IMR-90 (cell line): ENCODE measurements around the gene ATP10A. TPM values are rescaled to one million over a fixed set of nuclear protein-coding genes. Genes with fewer than 3 reads are reported as not detected.
A peak's percentile ranks its signal among the peaks of the same experiment; 100 is the strongest.

Experiments used
- ATAC-seq: fragments of 200-7000 bp; cut with Tn5 transposase; 2 replicates; pipeline ENCODE4 v1.9.1; 2020; ENCODE audit warnings: low read depth, mild to moderate bottlenecking, moderate library complexity
- BruUV-seq: library from RNA; stranded (reverse); fragments of 400-500 nt; replicated peaks from 2 replicates; lab custom pipeline; 2021; lab: Mats Ljungman, UMichigan
- CTCF ChIA-PET: fragments of 300-600 bp; formaldehyde crosslinking; extraction: SDS; loops from one replicate; lab custom pipeline; 2021; ENCODE audit warnings: antibody characterized with exemption; lab: Yijun Ruan, JAX
- POLR2A ChIA-PET: fragments of 300-600 bp; sonication (Branson Sonifier 250); formaldehyde crosslinking; loops from one replicate; lab custom pipeline; 2022; ENCODE audit warnings: antibody characterized with exemption; ENCODE audit not compliant: unreplicated experiment; lab: Charles Lee
- DNase-seq: peaks from one replicate; pipeline ENCODE4 v3.0.0; 2013
- H2AFZ ChIP-seq: replicated peaks from 2 replicates; pipeline ENCODE3; 2013; ENCODE audit warnings: low read length, mild to moderate bottlenecking; ENCODE audit not compliant: poor library complexity
- H2AK5ac ChIP-seq: 2 replicates; pipeline ENCODE4 v1.6.1; 2013; ENCODE audit warnings: low read depth, low read length, inconsistent platforms
- H2AK9ac ChIP-seq: replicated peaks from 2 replicates; pipeline ENCODE3; 2013; ENCODE audit warnings: mild to moderate bottlenecking, low read depth, low read length, moderate library complexity; ENCODE audit not compliant: poor library complexity
- H2BK120ac ChIP-seq: 2 replicates; pipeline ENCODE4 v1.6.1; 2013; ENCODE audit warnings: low read depth, low read length, inconsistent platforms
- H2BK15ac ChIP-seq: 3 replicates; pipeline ENCODE4 v1.6.1; 2013; ENCODE audit warnings: low read depth, low read length, inconsistent platforms
- H2BK20ac ChIP-seq: 2 replicates; pipeline ENCODE4 v1.6.1; 2013; ENCODE audit warnings: low read depth, mild to moderate bottlenecking, inconsistent platforms, low read length, moderate library complexity
- H2BK5ac ChIP-seq: 2 replicates; pipeline ENCODE4 v1.6.1; 2013; ENCODE audit warnings: mild to moderate bottlenecking, low read depth, low read length, inconsistent platforms; ENCODE audit not compliant: poor library complexity, severe bottlenecking
- H3K14ac ChIP-seq: replicated peaks from 2 replicates; pipeline ENCODE4 v1.6.1; 2013; ENCODE audit warnings: low read depth, low read length, inconsistent platforms
- H3K18ac ChIP-seq: 2 replicates; pipeline ENCODE4 v1.6.1; 2013; ENCODE audit warnings: low read depth, low read length, control low read depth
- H3K23ac ChIP-seq: 2 replicates; pipeline ENCODE4 v1.6.1; 2013; ENCODE audit warnings: low read depth, low read length, inconsistent platforms
- H3K27ac ChIP-seq: 2 replicates; pipeline ENCODE4 v1.5.1; 2013; ENCODE audit warnings: mild to moderate bottlenecking, control low read depth, low read length; ENCODE audit not compliant: insufficient read depth
- H3K27me3 ChIP-seq: 2 replicates; pipeline ENCODE4 v1.6.1; 2013; ENCODE audit warnings: low read length; ENCODE audit not compliant: control insufficient read depth, insufficient read depth
- H3K36me3 ChIP-seq: 2 replicates; pipeline ENCODE4 v1.6.1; 2013; ENCODE audit warnings: low read length, mixed read lengths; ENCODE audit not compliant: control insufficient read depth, insufficient read depth
- H3K4ac ChIP-seq: 2 replicates; pipeline ENCODE4 v1.6.1; 2013; ENCODE audit warnings: low read depth, low read length, inconsistent platforms
- H3K4me1 ChIP-seq: 2 replicates; pipeline ENCODE4 v1.6.1; 2013; ENCODE audit warnings: low read length, mixed read lengths; ENCODE audit not compliant: control insufficient read depth, insufficient read depth
- H3K4me2 ChIP-seq: 2 replicates; pipeline ENCODE4 v1.6.1; 2013; ENCODE audit warnings: low read depth, mild to moderate bottlenecking, control low read depth, low read length, moderate library complexity
- H3K4me3 ChIP-seq: 2 replicates; pipeline ENCODE4 v1.5.1; 2013; ENCODE audit warnings: low read depth, mild to moderate bottlenecking, control low read depth, low read length, moderate library complexity; ENCODE audit not compliant: insufficient read depth
- H3K56ac ChIP-seq: 2 replicates; pipeline ENCODE4 v1.6.1; 2013; ENCODE audit warnings: low read length, inconsistent platforms; ENCODE audit not compliant: insufficient read depth; ENCODE audit errors: extremely low read depth
- H3K79me1 ChIP-seq, 2 experiments: 2 replicates each; pipeline ENCODE4 v1.6.1; 2013; ENCODE audit warnings: low read length in 2 of 2, inconsistent platforms in 1 of 2, low read depth in 1 of 2
- H3K9ac ChIP-seq: 2 replicates; pipeline ENCODE4 v1.6.1; 2013; ENCODE audit warnings: low read depth, low read length, control low read depth
- H3K9me1 ChIP-seq: 2 replicates; pipeline ENCODE4 v1.6.1; 2013; ENCODE audit warnings: low read length, inconsistent platforms; ENCODE audit not compliant: insufficient read depth
- H3K9me3 ChIP-seq: 2 replicates; pipeline ENCODE4 v1.6.1; 2013; ENCODE audit warnings: low read length; ENCODE audit not compliant: control insufficient read depth, insufficient read depth
- H4K20me1 ChIP-seq: 2 replicates; pipeline ENCODE4 v1.6.1; 2013; ENCODE audit warnings: low read length, inconsistent platforms; ENCODE audit not compliant: insufficient read depth
- H4K5ac ChIP-seq: 2 replicates; pipeline ENCODE4 v1.6.1; 2013; ENCODE audit warnings: mild to moderate bottlenecking, low read depth, low read length, control low read depth
- H4K8ac ChIP-seq, 2 experiments: 2 replicates each; pipeline ENCODE4 v1.6.1; 2013; ENCODE audit warnings: low read depth in 2 of 2, low read length in 2 of 2, control low read depth in 1 of 2, inconsistent platforms in 1 of 2
- H4K91ac ChIP-seq: 2 replicates; pipeline ENCODE4 v1.6.1; 2013; ENCODE audit warnings: low read depth, low read length, inconsistent platforms; ENCODE audit not compliant: insufficient read depth
- NFE2L2 ChIP-seq: fragments of 150-350 bp; IDR thresholded peaks from 2 replicates; pipeline ENCODE4 v1.6.1; 2016; ENCODE audit warnings: low read depth, mild to moderate bottlenecking, low read length
- RCOR1 ChIP-seq: IDR thresholded peaks from 2 replicates; pipeline ENCODE4 v1.6.1; 2012; ENCODE audit warnings: mild to moderate bottlenecking, low read length, improper control_type of control experiment; ENCODE audit not compliant: insufficient replicate concordance
- SMC3 ChIP-seq: fragments of 150-350 bp; IDR thresholded peaks from 2 replicates; pipeline ENCODE4 v1.6.1; 2016; ENCODE audit warnings: low read depth, mild to moderate bottlenecking, antibody characterized with exemption, low read length, moderate library complexity
- WGBS, 2 experiments: methylation state at CpG; one replicate each; pipeline versions ENCODE4 v1.1.5 to v1.1.7; 2013; ENCODE audit warnings: missing lambda C conversion rate in 2 of 2; ENCODE audit not compliant: insufficient read length in 1 of 2; ENCODE audit errors: extremely low coverage in 2 of 2; 5-methylcytosine and 5-hydroxymethylcytosine counted together
- dilution Hi-C: fragments of 300-500 bp; cut with HindIII; formaldehyde crosslinking; loops from one replicate; pipeline ENCODE4 v1.14.3; 2018; ENCODE audit warnings: low sequenced_read_pairs; ENCODE audit not compliant: unreplicated experiment
- in situ Hi-C: fragments of 300-500 bp; cut with MboI; formaldehyde crosslinking; loops from 3 replicates; pipeline ENCODE4 v1.14.3; 2019; ENCODE audit warnings: low sequenced_read_pairs, inconsistent platforms, mixed read lengths
- intact Hi-C: fragments of 100-400 bp; cut with micrococcal nuclease; formaldehyde crosslinking; loops from 2 replicates; pipeline ENCODE4 v1.10.0; 2022
- polyA plus RNA-seq, 3 experiments: library from polyadenylated mRNA; depleted of rRNA; stranded (reverse); fragments of >200 nt; gene quantifications; 2 replicates each; pipeline ENCODE4 v1.2.3, GENCODE V29; 2012; ENCODE audit warnings: low replicate concordance in 1 of 3
- total RNA-seq: library from RNA; depleted of rRNA; stranded (reverse); fragments of >200 nt; gene quantifications from 2 replicates; pipeline ENCODE4 v1.2.3, GENCODE V29; 2012
- TF ChIP-seq, protein P1 (sequence below): fragments of 150-350 bp; IDR thresholded peaks from 2 replicates; pipeline ENCODE4 v1.6.1; 2017; ENCODE audit warnings: mild to moderate bottlenecking, antibody characterized with exemption, low read length, low read depth

Gene ATP10A
- total and polyA plus RNA-seq, 2 of the 4 experiments (the other 2 are of a cell fraction): 13.8 to 16.0 TPM

DNA sequence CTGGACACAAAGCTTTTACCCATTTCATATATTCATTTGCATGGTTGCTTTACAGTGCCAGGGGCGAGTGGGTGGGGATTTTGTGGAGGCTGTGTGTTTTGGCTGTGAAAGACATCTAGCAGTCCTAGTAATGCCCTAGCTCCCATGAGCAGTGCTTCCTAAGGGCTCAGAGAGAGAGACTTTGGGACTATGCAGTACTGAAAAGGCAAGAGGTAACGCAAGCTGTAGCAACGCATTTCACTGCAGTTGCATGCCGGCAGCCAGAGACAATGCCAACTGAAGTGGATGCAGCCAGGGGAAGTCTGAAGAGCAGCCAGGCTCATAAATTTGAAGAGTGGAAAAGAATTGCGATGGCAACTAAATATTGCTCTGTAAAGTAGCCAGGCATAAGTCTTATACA is 27.4 kb upstream of the ATP10A start:
- no peak overlapping the region for H3K4me2 ChIP-seq
- BruUV-seq: no TSS peak
- H2BK20ac ChIP-seq: no peak overlapping the region
- H4K8ac ChIP-seq: no peak overlapping the region
- ChIA-PET CTCF (interaction anchor here (0.6 kb wide), 1 partner anchor 180 kb away, joined by 3 read pairs; no protein-coding TSS in a partner anchor), POLR2A (no interaction called here)
- no peak for ATAC-seq
- intact Hi-C loops (no loop called here), in situ Hi-C loops (no loop called here), dilution Hi-C loops (no loop called here)
- H3K9me1 ChIP-seq: no peaks in the 10 kb centered on the region; the same call in 1 of the 2 replicates
- no peak overlapping the region for H2BK120ac ChIP-seq
- H2AK9ac ChIP-seq: no peak overlapping the region
- H3K79me1 ChIP-seq: no peaks in the 10 kb centered on the region
- peaks cover 6% of the 10 kb centered on the region for H3K4me1 ChIP-seq
- no peak overlapping the region for H3K14ac ChIP-seq
- H3K36me3 ChIP-seq: no peaks in the 10 kb centered on the region
- H3K4ac ChIP-seq: no peak overlapping the region; the same call in 1 of the 2 replicates
- no peak overlapping the region for H2AFZ ChIP-seq
- H3K9me3 ChIP-seq: no peaks in the 10 kb centered on the region
- H3K23ac ChIP-seq: peak overlapping the region; percentile 25; the same call in 1 of the 2 replicates
- no peak overlapping the region for H2BK15ac ChIP-seq
- no peaks in the 10 kb centered on the region for H4K20me1 ChIP-seq
- H2BK5ac ChIP-seq: no peak overlapping the region
- no peak overlapping the region for H3K4me3 ChIP-seq
- H3K18ac ChIP-seq: no peak overlapping the region
- no peak overlapping the region for H4K91ac ChIP-seq
- WGBS, 2 experiments: 74% methylated on average over 3 of the region's 5 CpGs; no CpG with 5 or more reads in 1 of the 2 experiments
- H3K27me3 ChIP-seq: no peaks in the 10 kb centered on the region
- TF ChIP-seq RCOR1: no peak
- no peak for TF ChIP-seq SMC3
- TF ChIP-seq, protein P1, sequence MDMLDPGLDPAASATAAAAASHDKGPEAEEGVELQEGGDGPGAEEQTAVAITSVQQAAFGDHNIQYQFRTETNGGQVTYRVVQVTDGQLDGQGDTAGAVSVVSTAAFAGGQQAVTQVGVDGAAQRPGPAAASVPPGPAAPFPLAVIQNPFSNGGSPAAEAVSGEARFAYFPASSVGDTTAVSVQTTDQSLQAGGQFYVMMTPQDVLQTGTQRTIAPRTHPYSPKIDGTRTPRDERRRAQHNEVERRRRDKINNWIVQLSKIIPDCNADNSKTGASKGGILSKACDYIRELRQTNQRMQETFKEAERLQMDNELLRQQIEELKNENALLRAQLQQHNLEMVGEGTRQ: no peak
- no peak for TF ChIP-seq NFE2L2
- no peak for DNase-seq
- H4K5ac ChIP-seq: no peak overlapping the region
- no peak overlapping the region for H3K56ac ChIP-seq
- no peak overlapping the region for H3K9ac ChIP-seq
- H3K27ac ChIP-seq: no peak overlapping the region
- no peak overlapping the region for H2AK5ac ChIP-seq
